Urothelium cell line (cell line): ENCODE results near the gene CCDC74B.
"Not testable (repeated sequence)": the region's sequence is repeated elsewhere in the genome, so short reads cannot be mapped to it uniquely, and the experiment has no call there.

ENCODE experiments used
- DNase-seq: peaks from one replicate; pipeline ENCODE4 v3.0.0; 2011; ENCODE audit warnings: low spot score, mixed read lengths
- FAIRE-seq: peaks from 2 replicates; lab custom pipeline; 2011; peaks lifted over from hg19 to GRCh38; lab: Jason Lieb, UNC

CCDC74B gene

GRCh38 chr2:130128464-130128863 is 16.4 kb downstream of the CCDC74B start:
- not testable (repeated sequence) for DNase-seq
- peak; percentile 27 for FAIRE-seq

- not testable (repeated sequence) for FAIRE-seq, DNase-seq
Measured at GRCh38 chr2:130127726-130128125, 17.2 kb downstream of the CCDC74B start.

GRCh38 chr2:130120924-130121323 is 24.0 kb downstream of the CCDC74B start:
- FAIRE-seq, DNase-seq: not testable (repeated sequence)

GRCh38 chr2:130102597-130103363 is 42.1 kb downstream of the CCDC74B start:
- DNase-seq, FAIRE-seq: not testable (repeated sequence)
